GM12878 (cell line): ENCODE data around the gene KCNQ1. TPM values are rescaled to one million over a fixed set of nuclear protein-coding genes. Genes with fewer than 3 reads are reported as not detected.

Source experiments
- ATAC-seq: fragments of 200-7000 bp; cut with Tn5 transposase; 3 replicates; pipeline ENCODE4 v1.9.1; 2020; ENCODE audit warnings: mild to moderate bottlenecking, moderate library complexity
- BruUV-seq: library from RNA; stranded (reverse); fragments of 400-500 nt; replicated peaks from 2 replicates; lab custom pipeline; 2021; lab: Mats Ljungman, UMichigan
- CTCF ChIA-PET: fragments of 300-600 bp; sonication (Branson Sonifier 250); formaldehyde crosslinking; extraction: SDS; loops from one replicate; lab custom pipeline; 2021; ENCODE audit warnings: inconsistent platforms; lab: Yijun Ruan, JAX
- POLR2A ChIA-PET: fragments of 350-600 bp; formaldehyde crosslinking; extraction: SDS; loops from one replicate; lab custom pipeline; 2021; ENCODE audit warnings: inconsistent platforms; lab: Charles Lee
- RAD21 ChIA-PET: fragments of 300-600 bp; sonication (Branson Sonifier 250); formaldehyde crosslinking; loops from one replicate; lab custom pipeline; 2023; ENCODE audit warnings: antibody characterized with exemption; ENCODE audit not compliant: unreplicated experiment; lab: Charles Lee
- SMC1A ChIA-PET: fragments of 300-600 bp; sonication (Branson Sonifier 250); formaldehyde crosslinking; loops from one replicate; lab custom pipeline; 2023; ENCODE audit not compliant: unreplicated experiment, uncharacterized antibody; lab: Charles Lee
- DNase-seq: peaks from one replicate; pipeline ENCODE4 v3.0.0-alpha.2; 2011; ENCODE audit warnings: low read depth, low spot score
- FAIRE-seq: peaks from 3 replicates; lab custom pipeline; 2011; peaks lifted over from hg19 to GRCh38; lab: Jason Lieb, UNC
- H2AFZ ChIP-seq: 2 replicates; pipeline ENCODE4 v1.6.0; 2011; ENCODE audit warnings: low read depth, low read length, control low read depth; ENCODE audit not compliant: control insufficient read depth
- H3K27ac ChIP-seq: 2 replicates; pipeline ENCODE4 v1.5.1; 2011; ENCODE audit warnings: control low read depth; ENCODE audit not compliant: control insufficient read depth, insufficient read depth
- H3K27me3 ChIP-seq, 2 experiments: replicated peaks in 1 of 2; 2 replicates each; pipeline versions ENCODE4 v1.6.0 to v1.6.1; 2011; ENCODE audit warnings: low read length in 1 of 2; ENCODE audit not compliant: control insufficient read depth in 2 of 2, insufficient read depth in 2 of 2
- H3K36me3 ChIP-seq, 2 experiments: 2 replicates each; pipeline ENCODE4 v1.5.1; 2011; ENCODE audit warnings: low read length in 1 of 2; ENCODE audit not compliant: control insufficient read depth in 2 of 2, insufficient read depth in 2 of 2
- H3K4me1 ChIP-seq: 2 replicates; pipeline ENCODE4 v1.6.1; 2011; ENCODE audit warnings: mild to moderate bottlenecking, low read length, moderate library complexity, mixed read lengths; ENCODE audit not compliant: control insufficient read depth, insufficient read depth
- H3K4me2 ChIP-seq: 2 replicates; pipeline ENCODE4 v1.6.0; 2011; ENCODE audit warnings: control low read depth; ENCODE audit not compliant: control insufficient read depth, insufficient read depth
- H3K4me3 ChIP-seq: fragments of 200-600 bp; sonication (generic); 2 replicates; pipeline ENCODE4 v1.5.1; 2016
- H3K79me2 ChIP-seq: 2 replicates; pipeline ENCODE4 v1.6.0; 2011; ENCODE audit warnings: low read length; ENCODE audit not compliant: control insufficient read depth, insufficient read depth
- H3K9ac ChIP-seq: 2 replicates; pipeline ENCODE4 v1.8.0; 2011; ENCODE audit warnings: low read length, control low read depth, mixed read lengths; ENCODE audit not compliant: control insufficient read depth, insufficient read depth
- H3K9me3 ChIP-seq: replicated peaks from 3 replicates; pipeline ENCODE4 v1.5.1; 2011; ENCODE audit warnings: mild to moderate bottlenecking, low read length; ENCODE audit not compliant: control insufficient read depth, insufficient read depth
- H4K20me1 ChIP-seq: 2 replicates; pipeline ENCODE4 v1.6.0; 2011; ENCODE audit not compliant: control insufficient read depth, insufficient read depth
- DPF2 ChIP-seq: fragments of 450-650 bp; IDR thresholded peaks from 2 replicates; pipeline ENCODE4 v1.6.1; 2017; ENCODE audit warnings: mild to moderate bottlenecking
- E4F1 ChIP-seq: fragments of 450-650 bp; IDR thresholded peaks from 2 replicates; pipeline ENCODE4 v1.6.1; 2018; ENCODE audit warnings: borderline replicate concordance, mild to moderate bottlenecking; ENCODE audit not compliant: partially characterized antibody
- EED ChIP-seq: sonication (generic); IDR thresholded peaks from 2 replicates; pipeline ENCODE4 v1.6.1; 2016; ENCODE audit warnings: antibody characterized with exemption, low read depth
- HDAC2 ChIP-seq: fragments of 200-600 bp; sonication (generic); IDR thresholded peaks from 2 replicates; pipeline ENCODE4 v1.6.1; 2017
- HDAC6 ChIP-seq: fragments of 200-600 bp; sonication (generic); IDR thresholded peaks from one replicate; pipeline ENCODE4 v1.8.0; 2017; ENCODE audit warnings: antibody characterized with exemption; ENCODE audit not compliant: unreplicated experiment
- IRF5 ChIP-seq: fragments of 450-650 bp; IDR thresholded peaks from 2 replicates; pipeline ENCODE4 v1.6.1; 2017; ENCODE audit warnings: borderline replicate concordance
- JUNB ChIP-seq: IDR thresholded peaks from 2 replicates; pipeline ENCODE4 v1.6.1; 2016; ENCODE audit warnings: antibody characterized with exemption, mild to moderate bottlenecking
- JUND ChIP-seq: IDR thresholded peaks from 2 replicates; pipeline ENCODE4 v1.6.1; 2012; ENCODE audit warnings: low read depth, mild to moderate bottlenecking, low read length, improper control_type of control experiment, moderate library complexity
- MEF2B ChIP-seq: fragments of 450-650 bp; IDR thresholded peaks from 2 replicates; pipeline ENCODE4 v1.6.1; 2018; ENCODE audit warnings: mild to moderate bottlenecking, moderate library complexity; ENCODE audit not compliant: partially characterized antibody, poor library complexity, severe bottlenecking
- PML ChIP-seq: IDR thresholded peaks from 2 replicates; pipeline ENCODE4 v1.6.1; 2012; ENCODE audit warnings: low read length, inconsistent platforms
- RCOR1 ChIP-seq: conservative IDR thresholded peaks from 2 replicates; pipeline ENCODE4 v1.6.1; 2012; ENCODE audit warnings: low read depth, low read length, improper control_type of control experiment
- SMAD1 ChIP-seq: fragments of 450-650 bp; IDR thresholded peaks from 2 replicates; pipeline ENCODE4 v1.6.1; 2018; ENCODE audit warnings: mild to moderate bottlenecking, low read depth; ENCODE audit not compliant: partially characterized antibody
- TBL1XR1 ChIP-seq: IDR thresholded peaks from 2 replicates; pipeline ENCODE4 v1.6.1; 2012; ENCODE audit warnings: low read depth, low read length, improper control_type of control experiment
- TCF3 ChIP-seq: IDR thresholded peaks from 2 replicates; pipeline ENCODE4 v1.6.1; 2012; ENCODE audit warnings: low read depth, mild to moderate bottlenecking, low read length, borderline replicate concordance; ENCODE audit not compliant: insufficient read depth
- ZBTB4 ChIP-seq: fragments of 450-650 bp; formaldehyde crosslinking; IDR thresholded peaks from 2 replicates; pipeline ENCODE4 v1.4.0; 2022; ENCODE audit warnings: mild to moderate bottlenecking, moderate library complexity
- ZNF24 ChIP-seq: fragments of 450-650 bp; IDR thresholded peaks from 2 replicates; pipeline ENCODE4 v1.6.1; 2017; ENCODE audit warnings: antibody characterized with exemption, mild to moderate bottlenecking
- ZNF384 ChIP-seq: IDR thresholded peaks from 2 replicates; pipeline ENCODE4 v1.6.1; 2012; ENCODE audit warnings: low read depth, mild to moderate bottlenecking, low read length, improper control_type of control experiment, borderline replicate concordance
- whole genome bisulfite sequencing: methylation state at CpG from one replicate; pipeline ENCODE4 v1.1.6; 2016; ENCODE audit warnings: low lambda C conversion rate; ENCODE audit not compliant: insufficient replicate concordance, insufficient coverage; ENCODE audit errors: missing lambda C conversion rate; 5-methylcytosine and 5-hydroxymethylcytosine counted together
- in situ Hi-C: fragments of 300-500 bp; cut with MboI; formaldehyde crosslinking; loops from 9 replicates; pipeline ENCODE4 v1.14.3; 2018; ENCODE audit warnings: mixed read lengths
- intact Hi-C: fragments of 100-400 bp; cut with micrococcal nuclease; formaldehyde crosslinking; loops from one replicate; pipeline ENCODE4 v1.14.2; 2022; ENCODE audit not compliant: unreplicated experiment
- polyA plus RNA-seq, 11 experiments: library from polyadenylated mRNA; depleted of rRNA in 4 of 11; unstranded in 6 of 11; stranded (reverse) in 5 of 11; fragments of >200 nt; fragmentation: Nextera tagmentation in 4 of 11; fragmentation: Illumina TruSeq in 1 of 11; extraction: Ambion mirVana in 4 of 11; extraction: Trizol in 1 of 11; gene quantifications; 1 replicate in 1 of 11; 2 replicates in 10 of 11; pipeline versions ENCODE4 v1.2.1 to v1.2.3, GENCODE V29; 2011 to 2016; ENCODE audit warnings: inconsistent platforms in 2 of 11, missing spikeins in 2 of 11, low read depth in 1 of 11
- total RNA-seq, 4 experiments: library from RNA; depleted of rRNA in 3 of 4; stranded (reverse); fragments of >200 nt in 3 of 4; fragmentation: Illumina TruSeq in 1 of 4; extraction: Trizol in 1 of 4; gene quantifications; 2 replicates each; pipeline versions ENCODE4 v1.2.1 to v1.2.3, GENCODE V29; 2013 to 2021

KCNQ1 gene
- total and polyA plus RNA-seq, 10 of the 15 experiments (the other 5 are each of a cell fraction or from before 2014, with no cell fraction given) = 0.03 to 0.15 (median 0.12) TPM; not detected in 7

- H2AFZ ChIP-seq = no peak overlapping the region
- 11% methylated on average over 20 of the region's 20 CpGs for WGBS
- no peaks in the 10 kb centered on the region for H4K20me1 ChIP-seq
- H3K79me2 ChIP-seq = no peaks in the 10 kb centered on the region
- H3K4me3 ChIP-seq = no peak overlapping the region
- BruUV-seq = no TSS peak
- CTCF ChIA-PET = interaction anchor here (0.9 kb wide), 1 partner anchor 12 kb away, joined by 3 read pairs; no protein-coding TSS in a partner anchor
- no peak overlapping the region for H3K9ac ChIP-seq
- FAIRE-seq (no peak), ATAC-seq (no peak), DNase-seq (no peak)
- H3K9me3 ChIP-seq = no peaks in the 10 kb centered on the region
- no peak overlapping the region for H3K27ac ChIP-seq
- intact Hi-C loops (loop anchor here (2.0 kb wide), 1 partner anchor 19 kb away; no protein-coding TSS in a partner anchor), in situ Hi-C loops (loop anchor here (5.0 kb wide), 1 partner anchor 52 kb away; no protein-coding TSS in a partner anchor)
- no peaks in the 10 kb centered on the region; a peak in 1 of 4 replicates for H3K27me3 ChIP-seq
- H3K4me2 ChIP-seq = no peak overlapping the region
- H3K36me3 ChIP-seq = no peaks in the 10 kb centered on the region
- peaks cover 10% of the 10 kb centered on the region; the same call in 1 of the 2 replicates for H3K4me1 ChIP-seq
- SMC1A ChIA-PET = no interaction called here
- RAD21 ChIA-PET = no interaction called here
- POLR2A ChIA-PET = no interaction called here
- TF ChIP-seq ZBTB4 (CRISPR knock-in tag) = no peak
- no peak for TF ChIP-seq PML
- TF ChIP-seq HDAC6 = no peak
- no peak for TF ChIP-seq EED
- no peak for TF ChIP-seq ZNF384
- no peak for TF ChIP-seq HDAC2
- TF ChIP-seq JUND = no peak
- TF ChIP-seq IRF5 = no peak
- TF ChIP-seq TCF3 = no peak
- no peak for TF ChIP-seq E4F1
- no peak for TF ChIP-seq TBL1XR1
- no peak for TF ChIP-seq SMAD1
- TF ChIP-seq MEF2B = no peak
- no peak for TF ChIP-seq ZNF24
- no peak for TF ChIP-seq RCOR1
- TF ChIP-seq JUNB = no peak
- no peak for TF ChIP-seq DPF2
Measured at GRCh38 chr11:2465202-2466068, 20.6 kb downstream of the KCNQ1 start.
